IMR-90 (cell line): ENCODE data around the gene DHX9. TPM values are rescaled to one million over a fixed set of nuclear protein-coding genes. Genes with fewer than 3 reads are reported as not detected.

ENCODE experiments used
- ATAC-seq: fragments of 200-7000 bp; cut with Tn5 transposase; 2 replicates; pipeline ENCODE4 v1.9.1; 2020; ENCODE audit warnings: low read depth, mild to moderate bottlenecking, moderate library complexity
- BruUV-seq: library from RNA; stranded (reverse); fragments of 400-500 nt; replicated peaks from 2 replicates; lab custom pipeline; 2021; lab: Mats Ljungman, UMichigan
- CTCF ChIA-PET: fragments of 300-600 bp; formaldehyde crosslinking; extraction: SDS; loops from one replicate; lab custom pipeline; 2021; ENCODE audit warnings: antibody characterized with exemption; lab: Yijun Ruan, JAX
- POLR2A ChIA-PET: fragments of 300-600 bp; sonication (Branson Sonifier 250); formaldehyde crosslinking; loops from one replicate; lab custom pipeline; 2022; ENCODE audit warnings: antibody characterized with exemption; ENCODE audit not compliant: unreplicated experiment; lab: Charles Lee
- DNase-seq: peaks from one replicate; pipeline ENCODE4 v3.0.0; 2013
- H2AFZ ChIP-seq: replicated peaks from 2 replicates; pipeline ENCODE3; 2013; ENCODE audit warnings: low read length, mild to moderate bottlenecking; ENCODE audit not compliant: poor library complexity
- H2AK5ac ChIP-seq: 2 replicates; pipeline ENCODE4 v1.6.1; 2013; ENCODE audit warnings: low read depth, low read length, inconsistent platforms
- H2AK9ac ChIP-seq: replicated peaks from 2 replicates; pipeline ENCODE3; 2013; ENCODE audit warnings: mild to moderate bottlenecking, low read depth, low read length, moderate library complexity; ENCODE audit not compliant: poor library complexity
- H2BK120ac ChIP-seq: 2 replicates; pipeline ENCODE4 v1.6.1; 2013; ENCODE audit warnings: low read depth, low read length, inconsistent platforms
- H2BK15ac ChIP-seq: 3 replicates; pipeline ENCODE4 v1.6.1; 2013; ENCODE audit warnings: low read depth, low read length, inconsistent platforms
- H2BK20ac ChIP-seq: 2 replicates; pipeline ENCODE4 v1.6.1; 2013; ENCODE audit warnings: low read depth, mild to moderate bottlenecking, inconsistent platforms, low read length, moderate library complexity
- H2BK5ac ChIP-seq: 2 replicates; pipeline ENCODE4 v1.6.1; 2013; ENCODE audit warnings: mild to moderate bottlenecking, low read depth, low read length, inconsistent platforms; ENCODE audit not compliant: poor library complexity, severe bottlenecking
- H3K14ac ChIP-seq: replicated peaks from 2 replicates; pipeline ENCODE4 v1.6.1; 2013; ENCODE audit warnings: low read depth, low read length, inconsistent platforms
- H3K18ac ChIP-seq: 2 replicates; pipeline ENCODE4 v1.6.1; 2013; ENCODE audit warnings: low read depth, low read length, control low read depth
- H3K23ac ChIP-seq: 2 replicates; pipeline ENCODE4 v1.6.1; 2013; ENCODE audit warnings: low read depth, low read length, inconsistent platforms
- H3K27ac ChIP-seq: 2 replicates; pipeline ENCODE4 v1.5.1; 2013; ENCODE audit warnings: mild to moderate bottlenecking, control low read depth, low read length; ENCODE audit not compliant: insufficient read depth
- H3K27me3 ChIP-seq: 2 replicates; pipeline ENCODE4 v1.6.1; 2013; ENCODE audit warnings: low read length; ENCODE audit not compliant: control insufficient read depth, insufficient read depth
- H3K36me3 ChIP-seq: 2 replicates; pipeline ENCODE4 v1.6.1; 2013; ENCODE audit warnings: low read length, mixed read lengths; ENCODE audit not compliant: control insufficient read depth, insufficient read depth
- H3K4ac ChIP-seq: 2 replicates; pipeline ENCODE4 v1.6.1; 2013; ENCODE audit warnings: low read depth, low read length, inconsistent platforms
- H3K4me1 ChIP-seq: 2 replicates; pipeline ENCODE4 v1.6.1; 2013; ENCODE audit warnings: low read length, mixed read lengths; ENCODE audit not compliant: control insufficient read depth, insufficient read depth
- H3K4me2 ChIP-seq: 2 replicates; pipeline ENCODE4 v1.6.1; 2013; ENCODE audit warnings: low read depth, mild to moderate bottlenecking, control low read depth, low read length, moderate library complexity
- H3K4me3 ChIP-seq: 2 replicates; pipeline ENCODE4 v1.5.1; 2013; ENCODE audit warnings: low read depth, mild to moderate bottlenecking, control low read depth, low read length, moderate library complexity; ENCODE audit not compliant: insufficient read depth
- H3K56ac ChIP-seq: 2 replicates; pipeline ENCODE4 v1.6.1; 2013; ENCODE audit warnings: low read length, inconsistent platforms; ENCODE audit not compliant: insufficient read depth; ENCODE audit errors: extremely low read depth
- H3K79me1 ChIP-seq, 2 experiments: 2 replicates each; pipeline ENCODE4 v1.6.1; 2013; ENCODE audit warnings: low read length in 2 of 2, inconsistent platforms in 1 of 2, low read depth in 1 of 2
- H3K9ac ChIP-seq: 2 replicates; pipeline ENCODE4 v1.6.1; 2013; ENCODE audit warnings: low read depth, low read length, control low read depth
- H3K9me1 ChIP-seq: 2 replicates; pipeline ENCODE4 v1.6.1; 2013; ENCODE audit warnings: low read length, inconsistent platforms; ENCODE audit not compliant: insufficient read depth
- H3K9me3 ChIP-seq: 2 replicates; pipeline ENCODE4 v1.6.1; 2013; ENCODE audit warnings: low read length; ENCODE audit not compliant: control insufficient read depth, insufficient read depth
- H4K20me1 ChIP-seq: 2 replicates; pipeline ENCODE4 v1.6.1; 2013; ENCODE audit warnings: low read length, inconsistent platforms; ENCODE audit not compliant: insufficient read depth
- H4K5ac ChIP-seq: 2 replicates; pipeline ENCODE4 v1.6.1; 2013; ENCODE audit warnings: mild to moderate bottlenecking, low read depth, low read length, control low read depth
- H4K8ac ChIP-seq, 2 experiments: 2 replicates each; pipeline ENCODE4 v1.6.1; 2013; ENCODE audit warnings: low read depth in 2 of 2, low read length in 2 of 2, control low read depth in 1 of 2, inconsistent platforms in 1 of 2
- H4K91ac ChIP-seq: 2 replicates; pipeline ENCODE4 v1.6.1; 2013; ENCODE audit warnings: low read depth, low read length, inconsistent platforms; ENCODE audit not compliant: insufficient read depth
- BHLHE40 ChIP-seq: fragments of 150-350 bp; IDR thresholded peaks from 2 replicates; pipeline ENCODE4 v1.6.1; 2016; ENCODE audit warnings: mild to moderate bottlenecking, low read depth, low read length
- CEBPB ChIP-seq: IDR thresholded peaks from 2 replicates; pipeline ENCODE4 v1.6.1; 2012; ENCODE audit warnings: low read depth, low read length, improper control_type of control experiment
- CHD1 ChIP-seq: IDR thresholded peaks from 2 replicates; pipeline ENCODE4 v1.6.1; 2012; ENCODE audit warnings: low read depth, low read length, improper control_type of control experiment
- CTCF ChIP-seq: conservative IDR thresholded peaks from 2 replicates; pipeline ENCODE4 v1.5.1; 2012; ENCODE audit warnings: mild to moderate bottlenecking, low read depth, low read length, improper control_type of control experiment
- ELK1 ChIP-seq: fragments of 150-350 bp; IDR thresholded peaks from 2 replicates; pipeline ENCODE4 v1.6.1; 2016; ENCODE audit warnings: low read depth, mild to moderate bottlenecking, low read length, moderate library complexity, borderline replicate concordance
- FOS ChIP-seq: fragments of 150-350 bp; IDR thresholded peaks from 2 replicates; pipeline ENCODE4 v1.6.1; 2016; ENCODE audit warnings: low read depth, low read length
- MAFK ChIP-seq: IDR thresholded peaks from 2 replicates; pipeline ENCODE4 v1.6.1; 2012; ENCODE audit warnings: low read depth, low read length, improper control_type of control experiment
- NFE2L2 ChIP-seq: fragments of 150-350 bp; IDR thresholded peaks from 2 replicates; pipeline ENCODE4 v1.6.1; 2016; ENCODE audit warnings: low read depth, mild to moderate bottlenecking, low read length
- POLR2A ChIP-seq: IDR thresholded peaks from 2 replicates; pipeline ENCODE4 v1.6.1; 2012; ENCODE audit warnings: mild to moderate bottlenecking, low read depth, low read length
- SMC3 ChIP-seq: fragments of 150-350 bp; IDR thresholded peaks from 2 replicates; pipeline ENCODE4 v1.6.1; 2016; ENCODE audit warnings: low read depth, mild to moderate bottlenecking, antibody characterized with exemption, low read length, moderate library complexity
- USF2 ChIP-seq: fragments of 150-350 bp; IDR thresholded peaks from 2 replicates; pipeline ENCODE4 v1.6.1; 2017; ENCODE audit warnings: mild to moderate bottlenecking, antibody characterized with exemption, low read length, low read depth
- WGBS, 2 experiments: methylation state at CpG; one replicate each; pipeline versions ENCODE4 v1.1.5 to v1.1.7; 2013; ENCODE audit warnings: missing lambda C conversion rate in 2 of 2; ENCODE audit not compliant: insufficient read length in 1 of 2; ENCODE audit errors: extremely low coverage in 2 of 2; 5-methylcytosine and 5-hydroxymethylcytosine counted together
- dilution Hi-C: fragments of 300-500 bp; cut with HindIII; formaldehyde crosslinking; loops from one replicate; pipeline ENCODE4 v1.14.3; 2018; ENCODE audit warnings: low sequenced_read_pairs; ENCODE audit not compliant: unreplicated experiment
- in situ Hi-C: fragments of 300-500 bp; cut with MboI; formaldehyde crosslinking; loops from 3 replicates; pipeline ENCODE4 v1.14.3; 2019; ENCODE audit warnings: low sequenced_read_pairs, inconsistent platforms, mixed read lengths
- intact Hi-C: fragments of 100-400 bp; cut with micrococcal nuclease; formaldehyde crosslinking; loops from 2 replicates; pipeline ENCODE4 v1.10.0; 2022
- polyA plus RNA-seq, 3 experiments: library from polyadenylated mRNA; depleted of rRNA; stranded (reverse); fragments of >200 nt; gene quantifications; 2 replicates each; pipeline ENCODE4 v1.2.3, GENCODE V29; 2012; ENCODE audit warnings: low replicate concordance in 1 of 3
- total RNA-seq: library from RNA; depleted of rRNA; stranded (reverse); fragments of >200 nt; gene quantifications from 2 replicates; pipeline ENCODE4 v1.2.3, GENCODE V29; 2012

DHX9 gene
- total and polyA plus RNA-seq, 2 of the 4 experiments (the other 2 are of a cell fraction): 119 to 211 TPM

- Histone ChIP-seq H3K36me3 (peaks cover 59% of the 10 kb centered on the region), H3K4me2 (no peak overlapping the region), H4K8ac (no peak overlapping the region), H4K20me1 (peaks cover 6% of the 10 kb centered on the region; the same call in 1 of the 2 replicates), H3K79me1 (peaks cover 19% of the 10 kb centered on the region in 2 experiments), H3K27ac (no peak overlapping the region), H2AK5ac (no peak overlapping the region), H3K4ac (no peak overlapping the region), H2AK9ac (no peak overlapping the region), H3K4me3 (no peak overlapping the region), H2BK20ac (no peak overlapping the region), H4K91ac (no peak overlapping the region), H2AFZ (no peak overlapping the region), H3K9ac (no peak overlapping the region), H2BK120ac (no peak overlapping the region), H3K56ac (no peak overlapping the region), H3K18ac (no peak overlapping the region), H3K9me1 (no peaks in the 10 kb centered on the region; the same call in none of the 2 replicates), H3K9me3 (no peaks in the 10 kb centered on the region), H2BK5ac (no peak overlapping the region), H3K4me1 (no peaks in the 10 kb centered on the region), H4K5ac (no peak overlapping the region), H3K14ac (no peak overlapping the region), H2BK15ac (no peak overlapping the region), H3K27me3 (no peaks in the 10 kb centered on the region), H3K23ac (no peak overlapping the region)
- BruUV-seq: no TSS peak
- intact Hi-C loops (no loop called here), dilution Hi-C loops (no loop called here), in situ Hi-C loops (loop anchor here (25.0 kb wide), 1 partner anchor 1834 kb away; no protein-coding TSS in a partner anchor)
- no CpG with 5 or more reads among the region's 7 CpGs for WGBS, 2 experiments
- ChIA-PET CTCF (no interaction called here), POLR2A (no interaction called here)
- no peak for TF ChIP-seq CTCF
- no peak for TF ChIP-seq BHLHE40
- no peak for TF ChIP-seq CEBPB
- no peak for TF ChIP-seq ELK1
- TF ChIP-seq FOS: no peak
- TF ChIP-seq POLR2A: no peak
- TF ChIP-seq CHD1: no peak
- TF ChIP-seq NFE2L2: no peak
- no peak for TF ChIP-seq MAFK
- no peak for TF ChIP-seq USF2
- no peak for TF ChIP-seq SMC3
- no peak for ATAC-seq
- DNase-seq: no peak
These were observed 38.7 kb downstream of the DHX9 start for GRCh38 chr1:182877842-182878241.
